Measurements from ENCODE around the gene TMPRSS7.

The TMPRSS7 gene

GRCh38 chr3:112034436-112034835, at the start of gene TMPRSS7:
TMPRSS7 (plus strand) TSS chr3:112034736; CDS start chr3:112034846, 110 bp downstream.
- no peak for DNase-seq (ENCODE audit: low read depth, low spot score)
- H3K27me3 ChIP-seq (ENCODE audit: control insufficient read depth, insufficient read depth, low read length): no peaks in the 10 kb centered on the region; the same call in 1 of the 2 replicates
- WGBS (ENCODE audit: insufficient coverage, insufficient read length): no CpG with 5 or more reads among the region's 4 CpGs
- H3K9me3 ChIP-seq (ENCODE audit: control insufficient read depth, insufficient read depth, low read length): no peaks in the 10 kb centered on the region
- H3K36me3 ChIP-seq (ENCODE audit: control insufficient read depth, insufficient read depth, low read length): no peaks in the 10 kb centered on the region
- no peaks in the 10 kb centered on the region for H3K4me1 ChIP-seq (ENCODE audit: control insufficient read depth, insufficient read depth, low read length)
- H3K27ac ChIP-seq (ENCODE audit: low read length): no peak within 1 kb of the TSS
- no peak within 1 kb of the TSS for H3K4me3 ChIP-seq (ENCODE audit: low read length)

- WGBS (ENCODE audit: insufficient coverage, insufficient read length): no CpG with 5 or more reads among the region's 3 CpGs
- Histone ChIP-seq H3K36me3 (ENCODE audit: control insufficient read depth, insufficient read depth, low read length) (peaks cover 3% of the 10 kb centered on the region; the same call in 1 of the 2 replicates), H3K4me1 (ENCODE audit: control insufficient read depth, insufficient read depth, low read length) (no peaks in the 10 kb centered on the region), H3K4me3 (ENCODE audit: low read length) (no peak overlapping the region), H3K27me3 (ENCODE audit: control insufficient read depth, insufficient read depth, low read length) (no peaks in the 10 kb centered on the region), H3K9me3 (ENCODE audit: control insufficient read depth, insufficient read depth, low read length) (no peaks in the 10 kb centered on the region), H3K27ac (ENCODE audit: low read length) (no peak overlapping the region)
- DNase-seq (ENCODE audit: low read depth, low spot score): no peak
Measured at GRCh38 chr3:111986800-111987199, 47.7 kb upstream of the TMPRSS7 start.

GRCh38 chr3:111989061-111989678, 45.4 kb upstream of the TMPRSS7 start:
- H3K4me1 ChIP-seq (ENCODE audit: control insufficient read depth, insufficient read depth, low read length): no peaks in the 10 kb centered on the region
- no peak for DNase-seq (ENCODE audit: low read depth, low spot score)
- H3K27ac ChIP-seq (ENCODE audit: low read length): no peak overlapping the region
- no CpG with 5 or more reads among the region's 3 CpGs for WGBS (ENCODE audit: insufficient coverage, insufficient read length)
- H3K4me3 ChIP-seq (ENCODE audit: low read length): no peak overlapping the region
- H3K36me3 ChIP-seq (ENCODE audit: control insufficient read depth, insufficient read depth, low read length): peaks cover 3% of the 10 kb centered on the region; the same call in 1 of the 2 replicates
- H3K27me3 ChIP-seq (ENCODE audit: control insufficient read depth, insufficient read depth, low read length): no peaks in the 10 kb centered on the region
- no peaks in the 10 kb centered on the region for H3K9me3 ChIP-seq (ENCODE audit: control insufficient read depth, insufficient read depth, low read length)

- Histone ChIP-seq H3K27ac (ENCODE audit: low read length) (no peak overlapping the region), H3K9me3 (ENCODE audit: control insufficient read depth, insufficient read depth, low read length) (no peaks in the 10 kb centered on the region), H3K4me1 (ENCODE audit: control insufficient read depth, insufficient read depth, low read length) (no peaks in the 10 kb centered on the region), H3K36me3 (ENCODE audit: control insufficient read depth, insufficient read depth, low read length) (peaks cover 3% of the 10 kb centered on the region; the same call in 1 of the 2 replicates), H3K27me3 (ENCODE audit: control insufficient read depth, insufficient read depth, low read length) (no peaks in the 10 kb centered on the region), H3K4me3 (ENCODE audit: low read length) (no peak overlapping the region)
- WGBS (ENCODE audit: insufficient coverage, insufficient read length): no CpG with 5 or more reads among the region's 2 CpGs
- DNase-seq (ENCODE audit: low read depth, low spot score): no peak
Measured at GRCh38 chr3:111993038-111993437, 41.5 kb upstream of the TMPRSS7 start.

GRCh38 chr3:111998636-111999483, 35.7 kb upstream of the TMPRSS7 start, which contains the start of gene TAGLN3:
TAGLN3 (plus strand) TSS chr3:111998922; CDS start chr3:111999423, 501 bp downstream.
- no CpG with 5 or more reads among the region's 30 CpGs for WGBS (ENCODE audit: insufficient coverage, insufficient read length)
- no peak within 1 kb of the TSS for H3K27ac ChIP-seq (ENCODE audit: low read length)
- no peak for DNase-seq (ENCODE audit: low read depth, low spot score)
- peak within 1 kb of the TSS; percentile 85; the same call in 1 of the 2 replicates for H3K4me3 ChIP-seq (ENCODE audit: low read length)
- H3K4me1 ChIP-seq (ENCODE audit: control insufficient read depth, insufficient read depth, low read length): peaks cover 2% of the 10 kb centered on the region; the same call in 1 of the 2 replicates
- no peaks in the 10 kb centered on the region for H3K9me3 ChIP-seq (ENCODE audit: control insufficient read depth, insufficient read depth, low read length)
- H3K27me3 ChIP-seq (ENCODE audit: control insufficient read depth, insufficient read depth, low read length): no peaks in the 10 kb centered on the region; the same call in 1 of the 2 replicates
- no peaks in the 10 kb centered on the region for H3K36me3 ChIP-seq (ENCODE audit: control insufficient read depth, insufficient read depth, low read length)

GRCh38 chr3:111999484-112000324, 34.8 kb upstream of the TMPRSS7 start:
- WGBS (ENCODE audit: insufficient coverage, insufficient read length): no CpG with 5 or more reads among the region's 19 CpGs

GRCh38 chr3:112000367-112000771, 34.2 kb upstream of the TMPRSS7 start:
- H3K9me3 ChIP-seq (ENCODE audit: control insufficient read depth, insufficient read depth, low read length): no peaks in the 10 kb centered on the region
- peaks cover 2% of the 10 kb centered on the region; the same call in 1 of the 2 replicates for H3K4me1 ChIP-seq (ENCODE audit: control insufficient read depth, insufficient read depth, low read length)
- no peak overlapping the region for H3K27ac ChIP-seq (ENCODE audit: low read length)
- no peaks in the 10 kb centered on the region; the same call in 1 of the 2 replicates for H3K27me3 ChIP-seq (ENCODE audit: control insufficient read depth, insufficient read depth, low read length)
- no peaks in the 10 kb centered on the region for H3K36me3 ChIP-seq (ENCODE audit: control insufficient read depth, insufficient read depth, low read length)
- no peak for DNase-seq (ENCODE audit: low read depth, low spot score)
- no peak overlapping the region for H3K4me3 ChIP-seq (ENCODE audit: low read length)
- WGBS (ENCODE audit: insufficient coverage, insufficient read length): no CpG with 5 or more reads among the region's 5 CpGs

More at GRCh38 chr3:111999484-112000324, 34.8 kb upstream of the TMPRSS7 start:
- Histone ChIP-seq H3K36me3 (ENCODE audit: control insufficient read depth, insufficient read depth, low read length) (no peaks in the 10 kb centered on the region), H3K27me3 (ENCODE audit: control insufficient read depth, insufficient read depth, low read length) (no peaks in the 10 kb centered on the region; the same call in 1 of the 2 replicates), H3K4me3 (ENCODE audit: low read length) (peak overlapping the region; percentile 85; the same call in 1 of the 2 replicates), H3K27ac (ENCODE audit: low read length) (no peak overlapping the region), H3K4me1 (ENCODE audit: control insufficient read depth, insufficient read depth, low read length) (peaks cover 2% of the 10 kb centered on the region; the same call in 1 of the 2 replicates), H3K9me3 (ENCODE audit: control insufficient read depth, insufficient read depth, low read length) (no peaks in the 10 kb centered on the region)
- DNase-seq (ENCODE audit: low read depth, low spot score): no peak

- no peaks in the 10 kb centered on the region for H3K9me3 ChIP-seq (ENCODE audit: control insufficient read depth, insufficient read depth, low read length)
- no peaks in the 10 kb centered on the region for H3K36me3 ChIP-seq (ENCODE audit: control insufficient read depth, insufficient read depth, low read length)
- peaks cover 2% of the 10 kb centered on the region; the same call in 1 of the 2 replicates for H3K4me1 ChIP-seq (ENCODE audit: control insufficient read depth, insufficient read depth, low read length)
- H3K27me3 ChIP-seq (ENCODE audit: control insufficient read depth, insufficient read depth, low read length): no peaks in the 10 kb centered on the region; the same call in 1 of the 2 replicates
- no peak for DNase-seq (ENCODE audit: low read depth, low spot score)
- no CpG with 5 or more reads among the region's 2 CpGs for WGBS (ENCODE audit: insufficient coverage, insufficient read length)
- H3K27ac ChIP-seq (ENCODE audit: low read length): no peak overlapping the region
- no peak overlapping the region for H3K4me3 ChIP-seq (ENCODE audit: low read length)
Measured at GRCh38 chr3:112000966-112001365, 33.6 kb upstream of the TMPRSS7 start.

GRCh38 chr3:112001526-112001925, 33.0 kb upstream of the TMPRSS7 start:
- no peaks in the 10 kb centered on the region for H3K9me3 ChIP-seq (ENCODE audit: control insufficient read depth, insufficient read depth, low read length)
- H3K4me3 ChIP-seq (ENCODE audit: low read length): no peak overlapping the region
- peaks cover 2% of the 10 kb centered on the region; the same call in 1 of the 2 replicates for H3K4me1 ChIP-seq (ENCODE audit: control insufficient read depth, insufficient read depth, low read length)
- no peaks in the 10 kb centered on the region; the same call in 1 of the 2 replicates for H3K27me3 ChIP-seq (ENCODE audit: control insufficient read depth, insufficient read depth, low read length)
- no peak for DNase-seq (ENCODE audit: low read depth, low spot score)
- no peaks in the 10 kb centered on the region for H3K36me3 ChIP-seq (ENCODE audit: control insufficient read depth, insufficient read depth, low read length)
- no peak overlapping the region for H3K27ac ChIP-seq (ENCODE audit: low read length)
- WGBS (ENCODE audit: insufficient coverage, insufficient read length): no CpG with 5 or more reads among the region's 2 CpGs
